NT2/D1 (cell line): Measurements from ENCODE around the gene MTG2.

ENCODE experiments used
- SUZ12 ChIP-seq: IDR thresholded peaks from 2 replicates; pipeline ENCODE4 v1.6.1; 2011; ENCODE audit not compliant: insufficient read length, insufficient read depth; ENCODE audit errors: extremely low read depth
- YY1 ChIP-seq: IDR thresholded peaks from 2 replicates; pipeline ENCODE4 v1.6.1; 2011; ENCODE audit not compliant: insufficient read length, insufficient read depth

- TF ChIP-seq YY1 (no peak), SUZ12 (no peak)
These were observed 24.8 kb upstream of the MTG2 start for GRCh38 chr20:62158088-62158400.
